Adrenal gland (tissue), 5 donors: ENCODE data around the gene ANO6.

Experiments used
- CTCF ChIP-seq, 6 experiments: fragments of 450-650 bp in 4 of 6; fragments of 200-600 bp in 2 of 6; sonication (generic) in 1 of 6; IDR thresholded peaks; 1 replicate in 5 of 6; 2 replicates in 1 of 6; pipeline versions ENCODE4 v1.5.1 to v1.8.0; 2016 to 2021; ENCODE audit warnings: antibody characterized with exemption in 6 of 6, mild to moderate bottlenecking in 2 of 6, moderate library complexity in 1 of 6
- POLR2A ChIP-seq, 2 donors: fragments of 450-650 bp; IDR thresholded peaks; one replicate each; pipeline ENCODE4 v1.6.1; 2017; ENCODE audit warnings: antibody characterized with exemption in 2 of 2, mild to moderate bottlenecking in 2 of 2, moderate library complexity in 1 of 2
- donor health status: DM: no; HTN: no; CAD: no.

DNA sequence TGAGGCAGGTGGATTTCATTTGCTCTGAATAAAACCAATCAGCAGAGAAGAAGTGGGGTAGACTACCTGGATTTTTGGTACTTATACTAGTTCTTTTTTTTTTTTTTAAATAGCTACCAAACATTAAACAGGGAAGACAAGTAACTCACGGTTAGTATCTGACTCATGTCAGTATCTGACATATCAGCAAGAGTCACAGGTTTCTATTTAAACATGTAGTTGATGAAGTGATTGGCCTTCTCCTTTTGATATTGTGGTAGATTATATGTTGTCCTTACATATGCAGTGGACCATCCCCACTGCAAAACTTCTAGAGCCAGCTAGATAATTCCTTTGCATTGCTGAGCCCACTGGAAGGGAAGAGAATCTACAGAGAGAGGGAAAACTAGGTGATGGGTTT, 208.0 kb downstream of the ANO6 start:
- TF ChIP-seq CTCF (IDR thresholded peaks at IDR 0.05), result no peak
- TF ChIP-seq POLR2A (IDR thresholded peaks at IDR 0.05), result no peak
